VCaP (cell line): ENCODE measurements around the gene CLASP2.

Source experiments
- H3K27ac ChIP-seq: fragments of 450-650 bp; 2 replicates; pipeline ENCODE4 v1.5.1; 2017
- CTCF ChIP-seq: fragments of 450-650 bp; conservative IDR thresholded peaks from 2 replicates; pipeline ENCODE4 v1.5.1; 2017; ENCODE audit warnings: mild to moderate bottlenecking, moderate library complexity

Gene CLASP2

GRCh38 chr3:33746416-33747116, 28.5 kb upstream of the CLASP2 start:
- no peak overlapping the region for H3K27ac ChIP-seq
- no peak for TF ChIP-seq CTCF

GRCh38 chr3:33737146-33737545, 19.1 kb upstream of the CLASP2 start:
- TF ChIP-seq CTCF, result no peak
- no peak overlapping the region for H3K27ac ChIP-seq

- TF ChIP-seq CTCF, result peak; percentile 30; the same call in 1 of the 2 replicates
- H3K27ac ChIP-seq, result no peak overlapping the region
These were observed 14.3 kb upstream of the CLASP2 start for GRCh38 chr3:33732394-33732793.

GRCh38 chr3:33729993-33730392, 11.9 kb upstream of the CLASP2 start:
- TF ChIP-seq CTCF, result no peak

GRCh38 chr3:33724256-33724655, 6.2 kb upstream of the CLASP2 start:
- H3K27ac ChIP-seq, result peak overlapping the region; percentile 64
- TF ChIP-seq CTCF, result no peak

More at GRCh38 chr3:33729993-33730392, 11.9 kb upstream of the CLASP2 start:
- H3K27ac ChIP-seq, result peak overlapping the region; percentile 49

GRCh38 chr3:33722626-33723370, 4.7 kb upstream of the CLASP2 start:
- no peak for TF ChIP-seq CTCF

DNA sequence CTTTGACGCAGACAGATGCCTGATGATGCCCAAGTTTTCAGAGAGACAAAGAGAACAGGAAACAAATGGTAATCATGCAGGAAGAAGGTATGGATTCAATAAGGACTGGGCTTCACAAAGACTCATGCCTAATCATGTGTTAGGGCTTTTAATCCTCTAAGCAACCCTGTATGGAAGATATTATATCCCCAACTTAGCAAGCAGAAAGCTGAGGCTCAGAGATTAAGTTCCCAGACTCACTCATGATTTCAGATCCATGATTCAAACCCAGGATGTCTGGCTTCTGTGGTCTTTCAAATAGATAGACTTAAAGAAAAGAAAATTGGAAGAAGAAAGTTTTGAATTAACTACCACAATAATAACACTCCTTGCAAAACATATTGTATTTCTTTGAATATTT, 4.1 kb upstream of the CLASP2 start:
- H3K27ac ChIP-seq, result no peak overlapping the region
- TF ChIP-seq CTCF, result no peak

More at GRCh38 chr3:33722626-33723370, 4.7 kb upstream of the CLASP2 start:
- H3K27ac ChIP-seq, result no peak overlapping the region
